ENCODE data around the gene CSF2RB. TPM values are rescaled to one million over a fixed set of nuclear protein-coding genes. Genes with fewer than 3 reads are reported as not detected.
"Not testable (repeated sequence)": the region's sequence is repeated elsewhere in the genome, so short reads cannot be mapped to it uniquely, and the experiment has no call there.

CSF2RB gene
- total and polyA plus RNA-seq, 2 donors (not counting 3 experiments of a cell fraction or from before 2014, with no cell fraction given), result 20.6 to 68.2 TPM

DNA sequence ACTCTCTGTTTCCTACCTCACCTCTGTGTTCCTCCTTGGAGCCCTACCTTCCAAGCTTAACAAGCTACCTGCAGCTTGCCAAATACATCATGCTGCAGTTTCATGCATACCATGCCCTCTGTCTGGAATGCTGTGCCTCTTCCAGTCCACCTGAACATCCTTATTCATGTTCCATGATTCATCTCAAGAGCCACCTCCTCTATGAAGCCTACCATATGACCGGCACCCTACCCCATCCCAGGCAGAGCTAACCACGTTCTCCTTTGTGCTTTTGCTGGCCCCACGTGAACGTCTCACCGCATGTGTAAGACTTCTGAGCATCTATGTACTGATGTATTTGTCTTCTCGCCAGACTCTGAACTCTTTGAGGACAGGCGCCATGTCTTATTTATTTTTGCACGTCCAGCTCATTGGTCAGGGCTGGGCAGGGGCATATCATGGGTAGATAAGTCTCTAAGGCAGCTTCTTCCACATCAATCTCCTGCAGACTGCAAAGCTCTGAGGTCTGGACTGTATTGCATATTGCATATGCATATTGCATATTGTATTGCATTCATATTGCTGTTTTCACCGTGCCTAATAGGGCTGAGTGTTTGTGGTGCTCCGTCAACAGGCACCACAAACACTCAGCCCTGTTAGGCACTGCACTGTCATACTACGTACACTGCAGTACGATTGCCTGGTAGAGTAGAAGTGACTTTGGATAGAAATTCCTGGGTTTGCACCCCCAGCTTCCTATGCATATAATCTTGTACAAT, 74.8 kb downstream of the CSF2RB start:
- Histone ChIP-seq H3K4me3 (replicated peaks in 1 of 3; ENCODE audit: insufficient read depth in 1 of 3, low read depth in 1 of 3, low read length in 3 of 3) (no peak overlapping the region), H3K4me2 (ENCODE audit: insufficient read depth, low read length) (no peak overlapping the region), H3K79me2 (ENCODE audit: control insufficient read depth, insufficient read depth, low read length) (no peaks in the 10 kb centered on the region), H3K27ac (ENCODE audit: insufficient read depth, low read depth, low read length) (no peak overlapping the region), H3K9me1 (replicated peaks; ENCODE audit: control insufficient read depth, extremely low read depth, insufficient read depth, low read length) (no peaks in the 10 kb centered on the region), H3K36me3 (ENCODE audit: control insufficient read depth in 2 of 2, extremely low read depth in 1 of 2, insufficient read depth in 2 of 2, low read length in 2 of 2) (no peaks in the 10 kb centered on the region), H3K9ac (replicated peaks; ENCODE audit: extremely low read depth, insufficient read depth, low read length) (no peak overlapping the region), H3K9me3 (replicated peaks; ENCODE audit: control insufficient read depth, insufficient read depth, low read length) (peaks cover 2% of the 10 kb centered on the region), H3K4me1 (ENCODE audit: control insufficient read depth, extremely low read depth, insufficient read depth, low read length) (no peaks in the 10 kb centered on the region), H3K27me3 (ENCODE audit: control insufficient read depth in 2 of 2, insufficient read depth in 2 of 2, low read length in 2 of 2) (peaks cover 9% of the 10 kb centered on the region in 2 experiments), H2AFZ (ENCODE audit: low read depth, low read length) (no peak overlapping the region), H4K20me1 (replicated peaks; ENCODE audit: control insufficient read depth, extremely low read depth, insufficient read depth, low read length) (no peaks in the 10 kb centered on the region)
- FAIRE-seq, result no peak
- dilution Hi-C loops (cut with MboI; ENCODE audit: extremely low pct_ligation_motif_present, low sequenced_read_pairs), result no loop called here
- ChIA-PET POLR2A (no interaction called here), CTCF (interaction anchor here (1.2 kb wide), 1 partner anchor 10 kb away, joined by 3 read pairs; no protein-coding TSS in a partner anchor)
- no peak for TF ChIP-seq GATA2 (IDR thresholded peaks at IDR 0.05; ENCODE audit: insufficient read depth, insufficient read length, low read depth, low read length)
- TF ChIP-seq FOS (IDR thresholded peaks at IDR 0.05; ENCODE audit: borderline replicate concordance, insufficient read depth, low read length), result no peak
- TF ChIP-seq POLR2A (IDR thresholded peaks at IDR 0.05; ENCODE audit: low read depth, low read length), result no peak
- no peak for TF ChIP-seq JUN (IDR thresholded peaks at IDR 0.05; ENCODE audit: borderline replicate concordance, insufficient read depth, insufficient read length, low read depth)
- TF ChIP-seq, protein P1, sequence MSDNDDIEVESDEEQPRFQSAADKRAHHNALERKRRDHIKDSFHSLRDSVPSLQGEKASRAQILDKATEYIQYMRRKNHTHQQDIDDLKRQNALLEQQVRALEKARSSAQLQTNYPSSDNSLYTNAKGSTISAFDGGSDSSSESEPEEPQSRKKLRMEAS (IDR thresholded peaks at IDR 0.05; ENCODE audit: insufficient read depth, insufficient read length), result no peak
- TF ChIP-seq, protein P2, sequence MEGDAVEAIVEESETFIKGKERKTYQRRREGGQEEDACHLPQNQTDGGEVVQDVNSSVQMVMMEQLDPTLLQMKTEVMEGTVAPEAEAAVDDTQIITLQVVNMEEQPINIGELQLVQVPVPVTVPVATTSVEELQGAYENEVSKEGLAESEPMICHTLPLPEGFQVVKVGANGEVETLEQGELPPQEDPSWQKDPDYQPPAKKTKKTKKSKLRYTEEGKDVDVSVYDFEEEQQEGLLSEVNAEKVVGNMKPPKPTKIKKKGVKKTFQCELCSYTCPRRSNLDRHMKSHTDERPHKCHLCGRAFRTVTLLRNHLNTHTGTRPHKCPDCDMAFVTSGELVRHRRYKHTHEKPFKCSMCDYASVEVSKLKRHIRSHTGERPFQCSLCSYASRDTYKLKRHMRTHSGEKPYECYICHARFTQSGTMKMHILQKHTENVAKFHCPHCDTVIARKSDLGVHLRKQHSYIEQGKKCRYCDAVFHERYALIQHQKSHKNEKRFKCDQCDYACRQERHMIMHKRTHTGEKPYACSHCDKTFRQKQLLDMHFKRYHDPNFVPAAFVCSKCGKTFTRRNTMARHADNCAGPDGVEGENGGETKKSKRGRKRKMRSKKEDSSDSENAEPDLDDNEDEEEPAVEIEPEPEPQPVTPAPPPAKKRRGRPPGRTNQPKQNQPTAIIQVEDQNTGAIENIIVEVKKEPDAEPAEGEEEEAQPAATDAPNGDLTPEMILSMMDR (IDR thresholded peaks at IDR 0.05; ENCODE audit: extremely low read depth in 1 of 2, insufficient read depth in 1 of 2, low read depth in 1 of 2, low read length in 2 of 2), result no peak
- TF ChIP-seq MYC (IDR thresholded peaks at IDR 0.05; ENCODE audit: low read depth, low read length), result no peak
- TF ChIP-seq POLR2AphosphoS5 (IDR thresholded peaks at IDR 0.05; ENCODE audit: insufficient read depth, low read depth, low read length), result no peak
- TF ChIP-seq EZH2 (IDR thresholded peaks at IDR 0.05; ENCODE audit: borderline replicate concordance, low read depth, low read length, severe bottlenecking), result no peak
- no TSS peak for BruUV-seq (replicated peaks)
- intact Hi-C loops (cut with micrococcal nuclease), result loop anchor here (10.0 kb wide), 1 partner anchor 423 kb away; no protein-coding TSS in a partner anchor
- DNase-seq (ENCODE audit: low read depth, low spot score), result no peak

DNA sequence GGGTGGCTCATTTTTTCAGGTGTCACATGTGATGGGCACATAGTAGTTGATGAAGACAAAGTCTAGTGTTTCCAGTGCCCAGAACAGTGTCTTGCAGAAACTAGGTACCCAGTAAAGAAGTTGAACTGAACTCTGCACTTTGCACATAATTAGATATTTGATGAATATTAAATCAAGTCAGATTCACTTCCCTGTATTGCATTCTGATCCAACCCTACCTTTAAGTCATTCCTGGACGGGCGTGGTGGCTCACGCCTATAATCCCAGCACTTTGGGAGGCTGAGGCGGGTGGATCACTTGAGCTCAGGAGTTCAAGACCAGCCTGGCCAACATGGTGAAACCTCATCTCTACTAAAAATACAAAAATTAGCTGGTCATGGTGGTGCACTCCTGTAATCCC, 75.6 kb downstream of the CSF2RB start:
- H3K4me1 ChIP-seq (ENCODE audit: control insufficient read depth, extremely low read depth, insufficient read depth, low read length); H3K27me3 ChIP-seq (ENCODE audit: control insufficient read depth in 2 of 2, insufficient read depth in 2 of 2, low read length in 2 of 2); dilution Hi-C loops (cut with MboI; ENCODE audit: extremely low pct_ligation_motif_present, low sequenced_read_pairs); H3K36me3 ChIP-seq (ENCODE audit: control insufficient read depth in 2 of 2, extremely low read depth in 1 of 2, insufficient read depth in 2 of 2, low read length in 2 of 2); BruUV-seq (replicated peaks); FAIRE-seq; H3K4me2 ChIP-seq (ENCODE audit: insufficient read depth, low read length); H3K9ac ChIP-seq (replicated peaks; ENCODE audit: extremely low read depth, insufficient read depth, low read length); H3K27ac ChIP-seq (ENCODE audit: insufficient read depth, low read depth, low read length); H2AFZ ChIP-seq (ENCODE audit: low read depth, low read length); H3K4me3 ChIP-seq (replicated peaks in 1 of 3; ENCODE audit: insufficient read depth in 1 of 3, low read depth in 1 of 3, low read length in 3 of 3); H3K79me2 ChIP-seq (ENCODE audit: control insufficient read depth, insufficient read depth, low read length); DNase-seq (ENCODE audit: low read depth, low spot score); H3K9me3 ChIP-seq (replicated peaks; ENCODE audit: control insufficient read depth, insufficient read depth, low read length); POLR2A ChIA-PET; H4K20me1 ChIP-seq (replicated peaks; ENCODE audit: control insufficient read depth, extremely low read depth, insufficient read depth, low read length); H3K9me1 ChIP-seq (replicated peaks; ENCODE audit: control insufficient read depth, extremely low read depth, insufficient read depth, low read length): not testable (repeated sequence)
- CTCF ChIA-PET, result interaction anchor here (2.0 kb wide), 1 partner anchor 133 kb away, joined by 4 read pairs; no protein-coding TSS in a partner anchor
- intact Hi-C loops (cut with micrococcal nuclease), result loop anchor here (10.0 kb wide), 1 partner anchor 424 kb away; no protein-coding TSS in a partner anchor
